ENCODE results near the gene ARPC4.
"Not testable (repeated sequence)": the region's sequence is repeated elsewhere in the genome, so short reads cannot be mapped to it uniquely, and the experiment has no call there.

The ARPC4 gene

DNA sequence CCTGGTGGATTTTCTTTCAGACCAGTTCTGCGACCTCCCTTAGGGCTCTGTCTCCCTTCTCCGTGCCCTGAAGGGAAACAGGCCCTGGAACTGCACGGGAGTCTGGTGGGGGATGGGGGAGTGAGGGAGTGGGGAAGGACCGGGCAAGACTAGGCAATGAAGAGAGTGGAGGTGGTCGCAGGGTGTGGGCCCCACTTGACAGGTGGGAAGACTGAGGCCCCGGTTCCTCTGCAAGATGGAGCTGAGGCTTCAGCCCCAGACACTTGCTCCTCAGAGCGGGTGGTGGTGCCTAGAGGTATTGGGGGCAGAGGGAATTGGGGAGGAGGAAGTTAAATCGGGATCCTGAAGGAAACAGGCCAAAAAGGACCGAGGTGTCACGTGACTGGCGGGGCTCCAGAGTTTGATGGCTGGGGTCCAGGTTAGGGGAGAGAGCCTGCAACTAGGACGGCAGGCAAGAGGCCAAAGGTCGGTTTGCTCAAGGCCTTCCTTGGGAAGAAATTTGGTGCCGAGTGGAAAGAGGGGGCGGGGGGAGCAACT is 22.5 kb upstream of the ARPC4 start:
- no peak for DNase-seq

DNA sequence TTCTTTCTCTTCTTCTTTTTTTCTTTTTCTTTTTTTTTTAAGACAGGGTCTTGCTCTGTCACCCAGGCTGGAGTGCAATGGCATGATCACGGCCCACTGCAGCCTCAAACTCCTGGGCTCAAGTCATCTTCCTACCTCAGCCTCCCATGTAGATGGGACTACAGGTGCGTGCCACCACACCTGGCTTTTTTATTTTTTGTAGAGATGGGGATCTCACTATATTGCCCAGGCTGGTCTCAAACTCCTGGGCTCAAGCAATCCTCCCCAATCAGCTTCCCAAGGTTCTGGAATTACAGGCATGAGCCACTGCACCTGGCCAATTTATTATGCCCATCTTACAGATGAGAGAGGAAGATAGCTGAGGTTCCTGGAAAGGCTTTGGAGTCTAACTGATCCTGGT is 21.9 kb upstream of the ARPC4 start:
- not testable (repeated sequence) for DNase-seq

DNA sequence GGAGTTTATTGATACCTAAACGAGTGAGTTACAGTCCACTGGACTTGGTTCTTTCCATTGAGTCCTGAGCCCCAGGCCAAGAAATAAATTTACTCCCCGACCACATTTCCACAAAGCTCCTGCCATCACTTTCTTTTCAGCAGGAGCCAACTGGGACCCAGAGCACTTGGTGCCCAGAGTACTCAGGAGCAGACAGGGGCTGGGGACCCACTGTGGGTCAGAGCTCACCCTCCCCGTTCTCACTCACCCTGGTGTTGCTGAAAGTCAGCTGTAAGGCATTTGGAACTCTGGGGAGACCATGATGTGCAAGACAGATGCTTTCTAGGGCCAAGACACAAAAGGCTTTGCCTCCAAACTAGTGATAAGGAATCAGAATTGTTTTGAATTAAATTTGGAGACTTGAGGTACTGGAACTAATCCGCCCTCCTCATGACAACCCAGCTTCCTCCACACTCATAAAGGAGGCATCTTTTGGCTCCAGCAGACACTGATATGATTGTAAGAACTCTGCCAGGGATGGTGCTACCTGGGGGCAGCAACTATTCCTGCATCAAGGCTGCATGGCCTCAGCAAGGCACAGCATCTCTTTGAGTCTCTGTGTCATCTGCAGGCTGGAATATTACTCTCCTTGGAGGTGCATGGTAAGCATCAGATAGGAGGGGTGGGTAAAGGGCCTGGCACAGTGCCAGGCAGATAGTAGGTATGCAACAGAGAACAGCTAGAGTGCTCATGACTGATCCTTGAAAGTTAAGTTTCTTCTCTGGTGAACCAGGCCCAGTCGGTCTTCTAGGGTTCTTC is 15.8 kb upstream of the ARPC4 start:
- DNase-seq: no peak

DNA sequence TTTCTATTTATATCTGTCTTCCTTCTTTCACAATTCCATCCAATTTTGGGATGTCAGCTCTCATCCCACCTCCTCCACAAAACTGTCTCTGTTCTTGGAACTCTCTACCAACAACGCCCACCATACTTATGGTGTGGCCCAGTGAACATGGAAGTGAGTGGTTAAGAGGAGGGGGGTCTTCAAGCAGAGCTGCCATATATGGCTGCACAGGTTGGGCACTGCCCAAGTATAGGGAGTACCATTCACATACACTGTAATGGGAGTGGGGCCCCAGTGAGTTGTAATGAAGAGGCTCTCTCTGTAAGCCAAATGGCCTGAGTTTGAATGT is 15.2 kb upstream of the ARPC4 start:
- no peak for DNase-seq

DNA sequence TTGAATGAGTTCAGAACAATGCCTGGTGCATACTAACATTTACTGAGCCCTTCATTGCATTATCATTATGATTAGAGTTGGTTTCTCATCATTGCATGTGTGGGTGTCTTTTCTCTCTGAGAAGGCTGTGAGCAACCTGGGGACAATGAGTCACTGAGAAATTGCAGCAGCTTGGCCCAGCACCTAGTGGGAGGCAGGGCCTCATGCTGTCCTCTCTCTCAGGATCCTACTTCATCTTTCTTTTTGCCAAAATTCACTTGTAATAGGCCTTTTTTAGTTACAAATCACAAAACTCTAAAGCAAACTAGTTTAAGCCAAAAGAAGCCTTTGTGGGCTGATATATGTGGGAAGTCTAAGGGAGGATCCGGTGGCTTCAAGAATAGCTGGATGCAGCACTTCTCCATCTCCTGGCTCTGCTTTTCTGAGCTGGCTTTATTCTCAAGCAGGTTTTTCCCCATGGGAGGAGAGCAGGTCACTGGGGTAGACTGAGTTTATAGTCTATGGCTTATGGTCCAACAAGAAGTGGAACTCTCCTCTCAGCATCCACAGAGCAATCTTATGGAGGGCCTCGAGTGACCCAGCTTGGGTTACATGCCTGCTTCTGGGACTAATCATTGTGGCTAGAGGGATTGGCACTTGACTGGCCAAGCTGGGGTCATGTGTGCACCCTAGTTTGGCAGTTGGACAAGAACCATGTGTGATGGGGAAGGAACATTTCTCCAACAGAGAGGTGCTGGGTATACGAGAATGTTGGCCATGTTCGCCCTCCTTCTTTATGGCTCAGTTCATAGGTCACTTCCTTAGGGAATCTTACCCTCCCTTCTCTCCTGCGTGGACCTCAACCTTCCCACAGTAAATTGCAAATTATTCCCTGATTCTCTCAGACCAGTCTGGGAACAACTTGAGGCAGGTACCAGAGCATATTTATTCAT is 14.5 kb upstream of the ARPC4 start:
- DNase-seq: peak; percentile 24

DNA sequence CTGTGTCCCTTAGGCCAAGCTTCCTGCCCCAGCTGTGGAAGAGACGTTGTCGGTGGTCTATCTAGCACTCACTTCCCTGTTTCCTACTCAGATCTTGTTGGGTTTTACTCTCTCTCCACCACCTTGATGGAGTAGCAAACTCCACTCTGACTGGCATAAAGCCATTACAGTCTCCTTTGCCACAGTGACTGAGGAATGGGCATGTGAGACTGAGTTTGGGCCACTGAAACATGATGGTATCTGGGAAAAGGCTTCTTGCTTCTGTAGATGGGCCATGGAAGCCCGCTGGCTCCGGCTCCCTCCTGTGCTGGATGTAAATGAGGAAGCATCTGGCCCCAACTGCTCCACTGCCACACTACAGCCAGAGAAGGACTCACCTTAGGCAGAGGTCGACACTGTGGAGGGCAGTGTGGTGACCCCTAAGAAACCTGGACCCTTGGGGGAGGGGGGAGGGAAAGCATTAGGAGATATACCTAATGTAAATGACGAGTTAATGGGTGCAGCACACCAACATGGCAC is 13.7 kb upstream of the ARPC4 start:
- no peak for DNase-seq

DNA sequence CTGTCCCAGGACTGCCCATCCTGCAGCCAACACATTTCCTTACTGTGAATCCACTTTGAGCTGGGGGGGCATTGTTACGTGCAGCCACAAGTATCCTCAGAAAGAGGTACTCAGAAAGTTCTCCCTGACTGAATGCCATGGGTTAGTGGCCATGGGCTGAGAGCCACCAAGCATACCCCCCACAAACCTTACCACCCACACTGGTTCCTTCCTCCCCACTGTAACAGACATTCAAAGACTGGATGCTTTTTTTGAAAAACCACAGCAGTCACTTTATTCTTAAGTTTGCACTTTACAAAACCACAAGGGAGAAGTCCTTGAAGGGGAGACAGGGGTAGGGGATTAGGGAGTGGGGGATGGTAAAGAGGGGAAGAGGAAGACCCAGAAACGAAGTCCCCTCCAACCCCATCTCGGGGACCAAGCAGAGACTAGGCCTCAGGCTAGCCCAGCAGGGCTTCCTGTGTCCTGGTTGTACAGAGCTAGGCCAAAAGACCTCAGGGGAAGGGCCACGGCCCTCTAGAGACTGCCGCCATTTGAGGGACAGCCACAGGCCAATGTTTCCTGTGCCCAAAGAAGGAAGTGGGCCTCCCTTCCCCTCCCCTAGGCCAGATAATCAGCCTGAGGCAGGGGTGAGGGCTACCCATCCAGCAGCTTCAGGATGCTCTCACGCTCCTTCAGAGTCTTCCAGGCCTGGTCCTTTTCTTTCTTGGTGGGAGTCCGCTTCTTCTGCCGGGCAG is 13.0 kb upstream of the ARPC4 start:
- no peak for DNase-seq

DNA sequence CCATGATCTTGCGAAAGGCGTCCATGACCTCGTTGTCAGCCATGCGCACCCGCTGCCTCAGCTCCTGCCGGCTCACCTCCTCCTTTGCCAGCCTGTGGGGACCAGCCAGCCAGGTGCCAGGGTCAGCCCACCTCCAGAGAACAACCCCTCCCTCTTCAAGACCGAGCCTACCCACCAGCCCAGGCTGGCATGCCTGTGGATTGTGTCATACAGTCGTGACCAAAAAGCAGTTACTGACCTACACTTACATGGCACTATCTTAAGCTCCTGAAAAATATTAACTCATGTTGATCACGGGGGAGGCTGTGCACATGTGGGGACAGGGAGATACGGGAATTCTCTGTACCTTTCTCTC is 12.4 kb upstream of the ARPC4 start:
- no peak for DNase-seq

DNA sequence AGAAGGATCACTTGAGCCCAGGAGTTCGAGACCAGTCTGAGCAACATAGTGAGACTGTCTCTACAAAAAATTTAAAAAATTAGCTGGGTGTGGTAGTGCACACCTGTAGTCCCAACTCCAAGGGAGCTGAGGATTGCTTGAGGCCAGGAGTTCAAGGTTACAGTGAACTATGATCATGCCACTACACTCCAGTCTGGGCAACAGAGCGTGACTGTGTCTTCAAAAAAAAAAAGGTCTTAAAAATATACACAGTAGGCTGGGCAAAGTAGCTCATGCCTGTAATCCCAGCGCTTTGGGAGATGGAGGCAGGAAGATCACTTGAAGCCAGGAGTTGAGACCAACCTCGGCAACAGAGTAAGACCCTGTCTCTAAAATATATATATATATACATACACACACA is 12.0 kb upstream of the ARPC4 start:
- DNase-seq: no peak

DNA sequence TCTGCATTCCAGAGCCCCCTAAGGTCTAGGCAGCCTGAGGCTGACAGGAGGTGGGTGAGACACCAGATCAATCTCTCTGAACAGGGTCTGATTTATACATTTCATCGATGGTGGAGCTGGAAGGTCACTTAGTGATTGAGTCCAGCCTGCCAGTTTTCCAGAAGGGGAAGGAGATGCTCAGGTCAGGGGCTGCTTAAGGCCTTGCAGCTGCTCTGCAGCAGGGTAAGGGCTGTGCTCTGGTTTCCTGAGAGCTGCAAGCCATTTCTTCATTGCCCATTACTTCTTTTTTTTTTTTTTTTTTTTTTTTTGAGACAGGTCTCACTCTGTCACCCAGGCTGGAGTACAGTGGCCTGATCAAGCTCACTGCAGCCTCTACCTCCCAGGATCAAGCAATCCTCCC is 11.3 kb upstream of the ARPC4 start:
- no peak for DNase-seq

DNA sequence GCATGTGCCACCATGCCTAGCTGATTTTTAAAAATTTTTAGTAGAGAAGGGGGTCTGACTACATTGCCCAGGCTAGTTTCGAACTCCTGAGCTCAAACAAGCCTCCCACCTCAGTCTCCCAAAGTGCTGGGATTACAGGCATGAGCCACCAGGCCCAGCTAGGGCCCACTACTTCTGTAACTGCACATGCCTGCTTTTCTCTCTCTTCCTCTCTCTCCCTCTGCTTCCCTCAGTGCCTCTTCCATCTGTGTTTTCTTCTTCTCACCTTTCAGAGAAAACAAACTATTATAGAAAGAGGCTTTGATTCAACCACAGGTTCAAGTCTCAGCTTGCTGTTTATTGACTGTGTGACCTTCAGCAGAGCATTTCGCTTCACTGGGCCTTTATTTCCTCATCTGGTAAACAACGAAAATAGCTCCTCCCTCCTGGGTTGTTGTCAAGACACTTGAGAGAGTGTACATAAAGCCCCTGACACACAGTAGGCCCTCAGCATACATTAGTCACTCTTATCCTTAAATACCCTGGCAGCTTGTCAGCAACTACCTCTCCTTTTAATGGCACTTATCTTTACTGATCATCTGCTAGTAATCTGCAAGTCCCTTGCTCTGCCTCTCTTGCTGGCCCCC is 10.8 kb upstream of the ARPC4 start:
- DNase-seq: no peak

DNA sequence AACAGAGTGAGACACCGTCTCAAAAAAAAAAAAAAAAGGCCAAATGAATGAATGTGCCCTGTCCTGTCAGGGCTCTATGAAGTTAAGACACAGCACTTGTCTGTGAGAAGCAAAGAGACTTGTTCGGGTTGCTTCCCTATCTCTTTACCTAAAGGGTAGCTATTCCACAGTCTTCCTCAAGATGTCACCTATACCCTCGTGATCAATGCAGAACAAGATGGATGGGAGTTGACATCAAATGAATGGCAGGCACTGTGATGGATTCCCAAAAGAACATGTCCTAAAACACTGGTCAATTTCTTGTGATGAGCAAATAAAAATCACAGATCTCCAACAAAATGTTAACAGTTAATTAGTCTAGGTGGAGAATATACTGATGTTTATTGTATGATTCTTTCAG is 10.1 kb upstream of the ARPC4 start:
- DNase-seq: no peak

DNA sequence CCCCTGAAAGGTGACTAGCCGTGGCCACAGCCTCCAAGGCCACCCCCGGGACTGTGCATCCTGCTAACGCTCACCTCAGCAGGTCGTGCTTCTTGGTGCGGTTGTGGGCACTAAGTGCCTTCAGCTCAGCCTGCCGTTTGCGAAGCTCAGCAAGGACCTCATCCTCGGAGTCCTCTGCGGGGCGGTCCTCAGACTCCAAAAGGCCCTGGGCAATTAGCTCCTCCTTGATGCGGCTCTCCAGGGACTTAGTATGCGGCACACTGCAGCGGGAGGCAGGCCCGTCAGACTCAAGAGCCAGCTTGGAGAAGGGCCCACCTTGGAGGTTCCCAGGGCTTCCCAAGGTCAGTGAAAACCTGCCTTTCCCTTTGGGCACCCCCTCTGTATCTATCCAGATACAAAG is 8.9 kb upstream of the ARPC4 start:
- DNase-seq: no peak

DNA sequence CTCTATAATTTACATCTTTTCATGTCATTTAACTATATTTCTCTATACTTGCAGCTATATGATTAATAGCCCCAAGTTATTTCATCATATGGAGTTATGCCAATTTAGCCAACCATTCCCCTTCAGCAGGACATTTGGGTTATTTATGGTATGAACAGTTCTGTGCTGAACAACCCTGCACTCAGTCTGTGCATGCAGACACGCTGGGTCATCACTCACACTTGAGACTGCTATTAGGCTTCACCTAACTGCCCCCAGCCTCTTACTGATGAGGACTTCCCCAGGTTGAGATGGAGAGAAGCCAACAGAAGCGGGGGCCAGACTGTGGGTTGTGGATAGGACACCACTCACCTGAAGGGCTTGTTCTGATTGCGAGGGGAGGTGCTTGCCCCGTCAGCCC is 7.9 kb upstream of the ARPC4 start:
- no peak for DNase-seq

DNA sequence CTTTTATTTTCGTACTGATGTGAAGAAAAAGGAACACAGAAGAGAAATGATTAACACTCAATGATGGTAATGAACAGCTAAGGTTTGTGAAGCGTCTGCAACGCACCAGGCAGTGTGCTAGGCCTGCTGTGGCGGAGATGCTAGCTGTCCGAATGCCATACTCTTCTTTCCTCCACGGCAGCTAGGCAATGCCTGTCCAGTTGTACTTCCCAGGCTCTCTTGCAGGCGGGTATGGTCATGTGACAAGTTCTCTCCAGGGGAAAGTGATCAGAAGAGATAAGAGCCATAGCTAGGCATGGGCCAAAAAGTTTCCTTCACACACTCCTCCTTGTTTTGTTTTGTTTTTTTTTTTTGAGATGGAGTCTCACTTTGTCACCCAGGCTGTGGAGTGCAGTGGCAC is 7.3 kb upstream of the ARPC4 start:
- DNase-seq: no peak

DNA sequence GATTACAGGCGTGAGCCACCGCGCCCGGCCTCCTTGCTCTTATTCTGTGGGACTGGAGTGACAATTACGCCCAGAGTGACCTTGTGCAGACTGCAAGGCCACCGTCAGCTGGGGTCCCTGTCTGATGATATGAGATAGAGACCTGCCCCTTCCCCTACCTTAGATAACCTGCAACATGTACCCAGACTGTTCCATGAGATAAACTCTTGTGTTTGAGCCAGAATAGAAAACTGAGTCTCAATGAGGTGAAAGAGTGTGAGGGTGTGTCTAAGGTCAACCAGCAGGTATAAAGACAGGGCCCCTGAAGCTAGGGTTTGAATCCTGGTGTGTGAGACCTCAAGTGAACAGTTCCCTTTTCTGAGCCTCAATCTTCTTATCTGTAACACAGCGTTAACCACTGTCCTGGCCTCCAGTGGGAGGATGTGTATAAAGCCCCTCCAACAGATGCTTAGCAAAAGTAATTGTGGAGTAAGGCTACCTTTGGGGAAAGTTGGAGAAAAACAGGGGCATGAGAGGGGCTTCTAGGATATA is 6.6 kb upstream of the ARPC4 start:
- DNase-seq: no peak

DNA sequence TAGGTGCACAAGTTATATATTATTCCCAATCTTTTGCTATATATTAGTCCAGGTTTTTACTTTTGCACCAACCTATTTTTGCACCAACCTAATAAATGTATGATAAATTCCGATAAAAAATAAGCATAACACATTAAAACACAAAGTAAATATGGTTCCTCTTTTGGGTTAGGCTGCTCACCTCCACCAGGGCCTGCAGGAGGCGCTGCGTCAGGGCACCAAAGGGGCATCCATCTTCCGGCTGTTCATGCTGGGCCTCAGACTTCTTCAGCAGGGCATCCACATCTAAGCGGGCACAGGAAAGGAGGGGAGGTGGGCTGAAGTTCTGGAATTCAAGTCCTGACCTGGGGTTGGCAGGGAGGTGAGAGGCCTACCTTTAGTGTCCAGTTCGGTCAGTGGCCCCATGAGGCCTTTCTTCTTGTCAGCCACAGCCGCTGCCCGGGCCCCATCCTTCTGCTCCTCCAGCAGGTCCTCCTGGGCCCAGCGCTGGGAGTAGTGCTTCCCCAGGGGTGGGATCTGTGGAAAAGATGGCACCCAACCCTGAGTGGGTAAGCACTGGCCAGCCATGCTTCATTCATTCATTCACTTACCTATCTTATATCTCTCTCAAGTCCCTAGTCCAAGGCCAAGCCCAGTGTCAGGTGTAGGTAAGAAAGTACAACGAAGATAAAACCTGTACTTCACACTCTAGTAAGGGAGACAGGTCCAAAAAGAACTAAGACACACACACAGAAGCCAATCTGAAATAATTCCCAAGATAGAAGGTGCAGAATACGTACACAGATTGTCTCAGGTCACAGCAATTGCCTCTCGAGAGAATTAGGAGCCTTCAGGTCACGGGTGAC is 5.8 kb upstream of the ARPC4 start:
- no peak for DNase-seq

DNA sequence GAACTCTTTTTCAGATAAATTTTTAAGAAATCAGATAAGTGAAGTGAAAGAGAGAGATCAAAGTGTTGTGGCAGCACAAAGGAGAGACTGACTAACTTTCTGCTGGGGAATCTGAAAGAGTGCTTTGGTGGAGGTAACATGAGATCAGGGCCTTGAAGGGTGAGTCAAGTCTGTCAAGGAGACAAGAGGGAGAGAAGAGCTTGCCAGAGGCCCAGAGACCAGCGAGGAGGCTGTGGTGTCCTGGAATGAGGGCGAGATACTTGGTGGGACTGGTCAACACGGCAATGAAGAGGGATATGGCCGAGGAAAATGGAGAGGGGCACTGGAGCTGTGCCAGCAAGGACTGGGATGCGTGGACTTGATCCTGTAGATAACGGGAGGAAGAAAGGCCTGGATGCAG is 5.2 kb upstream of the ARPC4 start:
- no peak for DNase-seq

DNA sequence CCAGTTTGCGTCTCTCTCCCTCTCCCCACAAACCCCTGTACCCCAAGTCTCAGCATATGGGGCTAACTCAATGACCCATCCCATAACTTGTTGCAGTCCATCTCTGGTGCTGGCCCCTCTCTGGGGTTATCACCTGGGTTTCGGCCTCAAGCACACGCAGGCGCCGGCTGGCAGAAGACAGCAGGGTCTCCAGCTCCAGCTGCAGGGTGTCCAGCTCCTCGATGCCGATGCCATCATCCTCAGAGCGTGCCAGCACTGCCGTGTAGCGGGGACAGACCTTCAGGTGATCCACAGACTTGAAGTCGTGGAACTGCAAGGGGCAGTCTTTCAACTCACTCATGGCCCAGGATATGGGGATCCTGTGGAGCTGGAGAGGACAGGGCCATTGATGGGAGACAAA is 1.8 kb upstream of the ARPC4 start:
- DNase-seq: no peak

DNA sequence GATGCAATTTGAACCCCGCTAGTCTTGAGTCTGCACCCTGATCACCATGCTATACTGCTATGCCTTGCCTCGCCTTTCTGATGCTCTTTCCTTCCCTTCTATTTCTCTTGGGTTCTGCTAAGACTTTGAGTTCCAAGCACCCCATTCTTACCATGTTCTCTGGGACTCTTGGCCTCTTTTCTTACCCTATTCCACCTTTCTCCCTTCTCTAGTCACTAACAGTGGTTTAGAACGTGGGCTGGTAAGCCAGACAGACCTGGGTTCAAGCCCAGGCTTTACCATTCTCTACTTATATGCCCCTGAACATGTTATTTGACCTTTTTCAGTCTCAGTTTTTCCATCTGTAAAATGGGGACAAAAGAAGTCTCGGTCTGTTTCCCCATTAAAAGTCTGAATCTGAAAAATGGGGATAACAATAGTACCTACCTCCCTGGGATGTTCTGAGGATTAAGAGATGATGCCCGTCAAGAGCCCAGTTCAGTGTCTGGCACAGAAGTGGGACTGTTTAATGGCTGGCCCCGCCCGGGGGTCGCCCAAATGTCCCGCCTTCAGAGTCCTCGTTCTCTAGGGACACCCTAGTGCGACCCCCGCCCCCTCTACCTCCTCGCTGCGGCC is 985 bp upstream of the ARPC4 start:
- DNase-seq: no peak

DNA sequence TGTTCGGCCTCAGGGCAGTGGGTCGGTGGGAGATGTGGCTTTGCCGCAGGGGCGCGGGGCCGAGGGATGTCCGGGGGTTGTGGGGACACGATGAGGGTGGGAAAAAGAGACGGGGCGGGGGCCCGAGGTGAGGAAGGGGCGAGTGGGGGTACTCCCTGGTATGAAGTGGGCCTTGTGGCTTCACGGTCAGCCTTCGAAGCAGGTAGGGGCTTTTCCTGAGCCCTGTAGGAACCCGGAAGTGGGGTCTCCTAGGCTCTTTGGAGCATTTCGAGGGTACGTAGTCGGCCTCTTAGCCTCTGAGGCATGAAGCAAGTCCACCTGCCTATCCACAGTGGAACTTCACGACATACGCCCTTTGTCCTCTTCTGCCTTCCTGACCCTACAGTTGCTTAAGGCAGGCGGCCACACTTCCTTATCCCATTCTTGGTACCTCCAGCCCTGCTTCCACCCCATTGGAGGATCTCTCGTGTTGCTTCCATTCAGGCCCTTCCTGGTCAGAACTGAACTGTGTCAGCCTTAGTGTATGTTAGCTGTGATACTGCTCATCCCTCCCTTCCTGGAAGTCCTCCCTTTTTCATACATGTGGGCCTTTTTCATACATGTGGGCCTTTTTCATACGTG is 389 bp downstream of the ARPC4 start:
- DNase-seq: no peak
